HCT116 (cell line): ENCODE results near the gene SGMS2.

ENCODE experiments used
- ATF3 ChIP-seq: IDR thresholded peaks from 2 replicates; pipeline ENCODE4 v1.6.1; 2012
- CTCF ChIP-seq, 3 experiments: fragments of 200-600 bp in 1 of 3; sonication (generic) in 1 of 3; IDR thresholded peaks in 2 of 3; conservative IDR thresholded peaks in 1 of 3; 2 replicates each; pipeline ENCODE4 v1.5.1; 2012 to 2017; ENCODE audit warnings: low read depth in 2 of 3, low read length in 2 of 3, antibody characterized with exemption in 1 of 3, borderline replicate concordance in 1 of 3, control low read depth in 1 of 3, mild to moderate bottlenecking in 1 of 3, mixed read lengths in 1 of 3, mixed run types in 1 of 3, moderate library complexity in 1 of 3; ENCODE audit not compliant: insufficient read depth in 1 of 3
- ELF1 ChIP-seq: IDR thresholded peaks from 2 replicates; pipeline ENCODE4 v1.6.1; 2012; ENCODE audit warnings: low read depth, borderline replicate concordance
- EZH2 ChIP-seq: fragments of 200-600 bp; sonication (generic); IDR thresholded peaks from 2 replicates; pipeline ENCODE4 v1.6.1; 2017; ENCODE audit warnings: antibody characterized with exemption, mixed run types
- JUND ChIP-seq: IDR thresholded peaks from 2 replicates; pipeline ENCODE4 v1.6.1; 2012
- POLR2A ChIP-seq: IDR thresholded peaks from 2 replicates; pipeline ENCODE4 v1.7.0; 2011; ENCODE audit warnings: borderline replicate concordance; ENCODE audit not compliant: insufficient read depth, insufficient read length; ENCODE audit errors: extremely low read depth
- RAD21 ChIP-seq: IDR thresholded peaks from 2 replicates; pipeline ENCODE4 v1.6.1; 2012; ENCODE audit warnings: low read depth, mild to moderate bottlenecking
- REST ChIP-seq: IDR thresholded peaks from 2 replicates; pipeline ENCODE4 v1.6.1; 2012; ENCODE audit warnings: low read depth
- SP1 ChIP-seq: IDR thresholded peaks from 2 replicates; pipeline ENCODE4 v1.6.1; 2012; ENCODE audit warnings: low read depth
- ZBTB33 ChIP-seq: IDR thresholded peaks from 2 replicates; pipeline ENCODE4 v1.6.1; 2011; ENCODE audit warnings: mild to moderate bottlenecking, low read length, moderate library complexity; ENCODE audit not compliant: insufficient replicate concordance; ENCODE audit errors: extremely low read depth
- ZNF274 ChIP-seq: fragments of 200-500 bp; sonication (Bioruptor generic); IDR thresholded peaks from 2 replicates; pipeline ENCODE4 v1.6.1; 2014; ENCODE audit warnings: mild to moderate bottlenecking, low read depth, low read length, inconsistent platforms

- TF ChIP-seq POLR2A (no peak), ELF1 (no peak), CTCF (IDR thresholded peaks at IDR 0.05 in 2 of 3, conservative IDR thresholded peaks at IDR 0.05 in 1 of 3; ENCODE audit: borderline replicate concordance in 1 of 3, insufficient read depth in 1 of 3, low read depth in 2 of 3, low read length in 2 of 3) (no peak), ZBTB33 (no peak), REST (no peak), EZH2 (no peak), JUND (no peak), SP1 (no peak), ZNF274 (no peak), RAD21 (no peak), ATF3 (no peak)
Measured at GRCh38 chr4:107863850-107864371, 39.2 kb downstream of the SGMS2 start.
